Measurements from ENCODE around the gene FETUB. TPM values are rescaled to one million over a fixed set of nuclear protein-coding genes. Genes with fewer than 3 reads are reported as not detected.

FETUB gene
- total and polyA plus RNA-seq, 2 of the 8 experiments (the other 6 are each of a cell fraction or from before 2014, with no cell fraction given), result 0.15 TPM; not detected in 1

GRCh38 chr3:186665625-186666188, 25.5 kb downstream of the FETUB start, which contains the start of gene HRG (continued):
- TF ChIP-seq MAX (IDR thresholded peaks at IDR 0.05), result no peak
- TF ChIP-seq GTF2F1 (IDR thresholded peaks at IDR 0.05; ENCODE audit: borderline replicate concordance, low read depth, low read length), result no peak
- no peak for TF ChIP-seq SIRT6 (IDR thresholded peaks at IDR 0.05; ENCODE audit: low read length)
- TF ChIP-seq RXRA (IDR thresholded peaks at IDR 0.05; ENCODE audit: insufficient read depth, low read depth, low read length), result no peak
- TF ChIP-seq TAF1 (IDR thresholded peaks at IDR 0.05; ENCODE audit: low read depth, low read length), result no peak
- no peak for TF ChIP-seq TBP (IDR thresholded peaks at IDR 0.05; ENCODE audit: low read depth, low read length)
